ENCODE results near the gene LRRC56.

Gene LRRC56

DNA sequence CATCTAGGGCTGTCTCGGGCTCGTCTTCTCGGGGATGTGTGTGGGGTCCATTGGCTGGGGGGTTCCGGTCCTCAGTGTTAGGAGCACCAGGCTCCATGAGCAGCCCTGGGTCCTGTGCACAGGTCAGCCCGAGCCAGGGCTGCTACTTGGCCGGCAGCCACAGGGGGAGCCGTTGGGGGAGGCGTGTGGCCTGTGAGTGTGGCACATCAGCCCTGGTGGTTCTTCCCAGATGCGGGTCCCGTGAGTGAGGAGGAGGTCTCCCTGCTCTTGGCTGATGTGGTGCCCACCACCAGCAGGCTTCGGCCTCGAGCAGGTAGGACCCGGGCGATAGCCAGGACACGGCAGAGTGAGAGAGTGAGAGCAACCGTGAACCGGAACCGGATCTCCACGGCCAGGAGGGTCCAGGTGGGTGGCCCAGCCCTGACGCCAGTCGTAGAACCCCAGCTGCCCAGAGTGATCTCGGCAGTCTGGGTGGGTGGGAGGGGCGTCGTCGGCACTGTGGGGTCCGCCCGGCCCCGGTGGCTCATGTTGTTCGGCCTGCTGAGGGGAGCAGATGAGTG lies 59.9 kb downstream of the LRRC56 start:
- no peak for DNase-seq (ENCODE audit: low spot score)

DNA sequence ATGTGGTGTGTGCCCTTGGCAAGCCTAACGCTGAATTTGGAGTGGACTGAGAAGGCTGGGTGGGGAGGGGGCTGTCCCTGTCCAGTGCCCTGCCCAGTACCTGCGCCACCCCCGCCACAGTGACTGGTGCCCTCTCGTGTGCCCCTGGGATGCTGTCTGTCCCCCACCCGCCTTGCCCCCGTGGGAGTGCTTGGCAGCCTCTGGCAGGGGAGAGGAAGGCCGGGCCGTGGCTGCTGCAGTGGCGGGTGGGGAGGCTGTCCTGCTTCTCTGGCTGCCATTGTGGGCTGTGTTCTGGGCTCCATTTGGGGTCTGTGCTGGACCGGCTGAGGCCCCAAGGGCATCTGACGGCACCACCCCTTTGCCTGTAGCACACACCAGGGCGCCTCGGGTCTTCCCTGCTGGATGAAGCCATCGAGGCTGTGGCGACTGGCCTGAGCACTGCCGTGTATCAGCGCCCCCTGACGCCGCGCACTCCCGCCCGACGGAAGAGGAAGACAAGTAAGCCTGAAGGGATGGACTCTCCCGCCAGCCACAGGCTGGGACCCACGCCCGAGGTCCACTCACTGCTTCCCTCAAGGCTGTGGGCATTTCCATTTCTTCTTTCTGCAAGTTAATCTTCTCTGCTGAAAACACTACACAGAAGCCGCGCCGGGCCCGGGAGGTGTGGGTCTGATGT lies 60.8 kb downstream of the LRRC56 start:
- TF ChIP-seq, protein P1, sequence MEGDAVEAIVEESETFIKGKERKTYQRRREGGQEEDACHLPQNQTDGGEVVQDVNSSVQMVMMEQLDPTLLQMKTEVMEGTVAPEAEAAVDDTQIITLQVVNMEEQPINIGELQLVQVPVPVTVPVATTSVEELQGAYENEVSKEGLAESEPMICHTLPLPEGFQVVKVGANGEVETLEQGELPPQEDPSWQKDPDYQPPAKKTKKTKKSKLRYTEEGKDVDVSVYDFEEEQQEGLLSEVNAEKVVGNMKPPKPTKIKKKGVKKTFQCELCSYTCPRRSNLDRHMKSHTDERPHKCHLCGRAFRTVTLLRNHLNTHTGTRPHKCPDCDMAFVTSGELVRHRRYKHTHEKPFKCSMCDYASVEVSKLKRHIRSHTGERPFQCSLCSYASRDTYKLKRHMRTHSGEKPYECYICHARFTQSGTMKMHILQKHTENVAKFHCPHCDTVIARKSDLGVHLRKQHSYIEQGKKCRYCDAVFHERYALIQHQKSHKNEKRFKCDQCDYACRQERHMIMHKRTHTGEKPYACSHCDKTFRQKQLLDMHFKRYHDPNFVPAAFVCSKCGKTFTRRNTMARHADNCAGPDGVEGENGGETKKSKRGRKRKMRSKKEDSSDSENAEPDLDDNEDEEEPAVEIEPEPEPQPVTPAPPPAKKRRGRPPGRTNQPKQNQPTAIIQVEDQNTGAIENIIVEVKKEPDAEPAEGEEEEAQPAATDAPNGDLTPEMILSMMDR (IDR thresholded peaks at IDR 0.05; ENCODE audit: extremely low read depth, missing control alignments): no peak
- DNase-seq (ENCODE audit: low spot score): no peak

More for the DNA sequence above, 59.9 kb downstream of the LRRC56 start:
- TF ChIP-seq, protein P1 (IDR thresholded peaks at IDR 0.05; ENCODE audit: extremely low read depth, missing control alignments): no peak

- DNase-seq (ENCODE audit: low spot score): no peak
- TF ChIP-seq, protein P1 (IDR thresholded peaks at IDR 0.05; ENCODE audit: extremely low read depth, missing control alignments): no peak
Measured at GRCh38 chr11:601573-602245, 64.4 kb downstream of the LRRC56 start.

GRCh38 chr11:603154-603553 lies 65.8 kb downstream of the LRRC56 start:
- TF ChIP-seq, protein P1 (IDR thresholded peaks at IDR 0.05; ENCODE audit: extremely low read depth, missing control alignments): no peak
- DNase-seq (ENCODE audit: low spot score): no peak

Measured in GM20000 (cell line).